NCI-H2171 treated with DMSO at 0.1 percent for 48 hours (cell line): ENCODE measurements around the gene PKP1.

Experiments used
- DNase-seq: peaks from one replicate; lab custom pipeline; 2025; lab: John Stamatoyannopoulos, UW

Gene PKP1

DNA sequence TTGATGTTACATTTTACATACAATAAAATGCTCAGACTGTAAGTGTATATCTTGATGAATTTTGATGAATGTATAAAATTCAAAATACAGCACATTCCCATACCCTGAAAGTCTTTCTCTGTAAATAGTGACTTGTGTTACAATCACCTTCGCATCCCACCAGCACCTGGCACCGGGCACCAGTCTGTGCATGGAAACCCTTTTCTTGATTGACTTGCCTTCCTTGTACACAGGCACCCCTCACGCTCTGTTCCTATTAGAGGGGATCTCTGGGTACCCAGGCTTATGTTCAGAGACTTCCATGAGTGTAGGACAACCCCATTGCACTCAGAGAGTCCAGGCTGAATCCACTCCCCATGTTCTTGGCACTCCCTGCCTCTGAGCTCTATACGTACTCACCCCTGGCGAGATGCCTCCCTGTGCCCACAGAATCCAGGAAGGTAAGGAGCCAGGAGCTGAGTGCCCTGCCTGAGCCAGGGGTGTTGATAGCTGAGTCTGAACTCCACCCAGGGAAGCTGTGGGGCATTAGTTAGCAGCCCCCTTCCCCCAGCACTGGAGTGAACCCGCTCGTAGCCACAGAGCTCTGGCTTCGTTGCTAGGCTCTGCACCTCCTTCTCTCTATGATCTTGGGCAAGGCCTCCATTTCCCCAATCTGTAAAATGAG lies 22.5 kb upstream of the PKP1 start:
- DNase-seq: no peak

DNA sequence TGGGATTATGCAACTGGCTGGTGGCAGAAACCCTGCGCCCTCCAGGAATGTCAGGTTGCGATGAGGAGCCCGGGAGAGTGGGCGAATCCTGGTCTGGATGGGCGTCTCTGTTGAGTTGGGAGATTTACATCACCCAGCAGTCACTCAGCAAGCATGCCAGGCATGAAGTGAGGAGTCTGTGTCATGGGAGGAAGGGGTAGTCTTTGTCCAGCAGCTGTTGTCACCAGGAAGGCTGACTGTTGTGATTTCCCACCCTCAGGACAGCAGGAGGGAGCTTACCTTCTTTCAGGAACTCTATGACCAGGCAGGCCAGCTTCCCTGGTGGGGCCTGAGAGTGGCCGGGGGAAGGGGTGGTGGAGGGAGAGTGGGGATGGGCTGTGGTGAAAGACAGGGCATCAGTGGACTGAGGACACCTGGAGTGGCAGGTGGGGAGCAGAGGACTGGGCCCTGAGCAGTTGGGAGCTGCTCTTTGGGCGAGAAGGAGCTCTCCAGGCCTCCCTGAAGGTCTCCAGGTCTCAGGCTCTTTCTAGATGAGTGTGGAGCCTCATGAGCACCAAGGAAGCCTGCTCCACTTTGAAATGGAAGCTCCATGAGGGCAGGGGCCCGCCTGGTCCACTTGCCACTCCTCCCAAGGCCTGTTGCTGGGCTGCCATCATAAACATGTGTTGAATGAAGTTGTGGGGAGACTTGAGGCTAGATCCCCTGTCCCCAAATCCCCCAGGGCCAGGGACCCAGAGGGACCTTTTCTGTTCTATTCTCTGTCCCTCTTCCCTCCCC lies 21.3 kb upstream of the PKP1 start:
- no peak for DNase-seq

DNA sequence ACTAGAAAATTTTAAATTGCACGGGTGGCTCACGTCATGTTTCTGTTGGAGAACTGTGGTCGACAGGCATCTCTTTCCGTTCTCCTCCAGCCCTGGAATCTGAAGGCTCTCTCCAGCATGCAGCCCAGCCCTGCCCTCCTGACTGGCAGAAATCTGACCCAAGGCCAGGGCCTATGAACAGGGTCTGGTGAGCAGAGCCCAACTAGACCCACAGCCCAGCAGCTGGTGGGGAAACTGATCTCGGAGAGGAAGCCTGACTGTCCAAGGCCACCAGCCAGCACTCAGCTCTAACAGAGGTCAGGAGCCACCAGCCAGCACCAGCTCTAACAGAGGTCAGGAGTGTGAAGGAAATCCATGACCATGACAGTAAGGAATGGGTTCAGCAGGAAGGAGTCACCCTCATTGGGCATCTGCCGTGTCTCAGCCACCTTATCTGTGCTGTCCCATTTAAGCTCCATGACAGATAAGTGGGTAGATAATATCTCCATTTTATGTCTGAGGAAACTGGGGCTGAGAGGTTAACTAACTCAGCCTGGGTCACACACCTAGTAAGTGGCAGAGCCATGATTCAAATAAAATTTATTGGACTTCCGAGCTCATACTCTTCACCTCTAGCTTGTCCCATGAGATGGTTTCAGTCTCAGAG lies 20.2 kb upstream of the PKP1 start:
- no peak for DNase-seq

DNA sequence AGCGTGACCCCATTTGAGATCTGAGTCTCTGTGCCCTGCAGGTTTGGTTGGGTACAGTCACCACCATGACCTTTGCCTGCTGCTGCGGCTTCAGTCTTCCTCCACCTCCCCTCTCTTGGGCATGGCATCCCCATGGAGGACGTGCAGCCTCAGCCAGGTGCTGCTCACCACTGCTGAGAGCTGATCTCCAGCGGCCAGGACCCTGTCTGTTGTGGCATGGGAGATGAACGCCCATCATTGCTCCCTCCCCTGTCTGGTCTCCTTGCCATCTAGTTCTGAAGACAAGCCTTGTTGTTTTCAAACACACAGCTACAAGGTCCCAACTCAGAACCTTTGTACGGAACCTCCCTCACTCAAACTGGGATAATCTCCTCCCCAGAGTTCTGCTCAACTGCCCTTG lies 19.2 kb upstream of the PKP1 start:
- DNase-seq: no peak

DNA sequence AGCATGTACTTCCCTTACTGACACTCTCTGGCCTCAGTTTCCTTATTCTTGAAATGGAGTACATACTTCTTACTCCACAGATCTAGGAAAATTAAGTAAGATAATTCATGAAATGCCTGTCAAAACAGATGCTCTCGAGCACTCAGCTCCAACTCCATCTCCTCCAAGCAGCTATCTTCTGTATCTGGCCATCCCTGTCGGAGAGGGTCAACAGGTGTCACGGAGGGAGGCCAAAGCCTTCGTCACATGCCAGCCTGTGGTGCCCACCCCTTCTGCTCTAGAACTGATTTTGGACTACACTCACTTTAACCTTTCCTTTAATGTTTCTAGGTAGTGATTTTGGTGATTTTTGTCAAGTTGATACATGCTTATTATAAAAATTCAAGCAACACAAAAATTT lies 18.8 kb upstream of the PKP1 start:
- DNase-seq: no peak

DNA sequence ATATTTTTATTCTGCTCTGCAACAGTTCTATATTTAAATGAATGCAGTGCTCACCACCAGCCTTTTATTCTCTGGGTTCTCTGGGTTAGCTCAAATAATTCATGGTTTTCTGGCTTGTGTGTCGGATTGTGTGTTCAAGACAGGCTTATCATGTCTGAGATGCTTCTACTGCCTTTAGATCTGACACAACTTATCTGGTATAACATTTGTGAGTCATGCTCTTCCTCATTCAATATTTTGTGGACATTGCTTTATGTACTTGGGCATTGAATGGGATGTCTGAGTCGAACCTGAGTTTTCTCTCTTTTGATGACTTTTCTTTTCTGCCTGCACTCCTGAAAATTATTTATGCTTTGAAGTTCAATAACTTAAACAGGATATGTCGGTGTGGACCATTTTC lies 17.6 kb upstream of the PKP1 start:
- DNase-seq: no peak

DNA sequence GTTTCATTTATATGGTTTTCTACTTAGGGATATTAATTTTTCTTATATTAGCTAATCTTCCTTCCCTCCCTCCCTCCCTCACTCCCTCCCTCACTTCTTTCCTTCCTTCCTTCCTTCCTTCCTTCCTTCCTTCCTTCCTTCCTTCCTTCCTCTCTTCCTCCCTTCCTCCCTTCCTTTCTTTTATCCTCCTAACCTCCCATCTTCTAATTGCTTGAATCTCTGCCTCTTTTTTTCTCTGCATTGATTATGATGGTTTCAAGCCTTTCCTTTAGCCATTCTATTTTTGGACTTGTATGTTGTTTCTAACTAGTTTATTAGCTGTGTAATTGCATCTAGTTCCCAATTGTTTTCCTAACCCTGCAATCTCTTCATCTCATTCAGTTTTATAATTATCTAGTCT lies 17.0 kb upstream of the PKP1 start:
- no peak for DNase-seq

DNA sequence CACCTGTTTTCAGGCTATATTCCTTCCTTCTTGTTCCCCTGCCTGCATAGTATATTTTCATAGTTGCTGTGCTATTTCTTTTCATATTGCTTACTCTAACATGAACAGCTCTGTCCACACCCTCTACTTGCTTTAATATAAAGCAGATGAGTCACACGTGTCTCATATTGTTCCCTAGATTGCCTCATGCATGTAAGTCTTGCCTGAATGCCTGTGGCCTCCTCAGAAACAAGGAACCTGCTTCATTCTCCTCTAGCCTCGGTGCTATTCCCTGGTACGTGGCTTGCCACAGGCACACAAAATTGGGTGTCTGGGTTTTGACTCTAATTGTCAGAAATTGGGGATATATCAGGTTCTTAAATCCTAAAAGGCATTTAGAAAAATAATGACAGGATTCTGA lies 16.5 kb upstream of the PKP1 start:
- no peak for DNase-seq

DNA sequence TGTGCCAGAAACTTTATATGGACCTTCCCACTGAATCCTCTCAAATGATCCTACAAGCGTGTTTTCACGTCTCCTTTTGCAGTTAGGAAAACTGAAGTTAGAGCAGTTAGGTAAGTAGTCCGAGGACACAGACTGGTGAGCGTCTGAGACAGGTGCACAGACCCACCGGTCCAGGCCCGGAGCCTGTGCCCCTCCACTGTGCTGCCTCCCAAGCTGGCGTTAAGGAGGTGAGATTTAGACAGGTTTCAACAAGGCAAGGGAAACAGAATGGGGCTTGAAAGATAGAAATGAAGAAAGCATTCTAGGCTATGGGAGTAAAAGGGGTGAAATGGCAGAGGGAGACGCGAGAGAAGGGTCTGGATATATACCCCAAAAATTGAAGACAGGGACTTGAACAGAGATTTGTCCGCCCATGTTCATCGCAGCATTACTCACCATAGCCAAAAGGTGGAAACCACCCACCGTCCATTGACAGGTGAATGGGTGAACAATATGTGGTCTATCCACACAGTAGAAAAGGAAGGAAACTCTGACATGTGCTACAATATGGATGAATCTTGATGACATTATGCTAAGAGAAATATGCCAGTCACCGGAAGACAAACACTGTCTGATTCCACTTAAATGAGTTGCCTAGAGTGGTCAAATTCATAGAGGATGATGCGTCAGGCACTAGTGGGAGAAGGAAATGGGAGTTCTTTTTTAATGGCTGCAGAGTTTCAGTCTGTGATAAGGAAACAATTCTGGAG lies 15.7 kb upstream of the PKP1 start:
- no peak for DNase-seq

DNA sequence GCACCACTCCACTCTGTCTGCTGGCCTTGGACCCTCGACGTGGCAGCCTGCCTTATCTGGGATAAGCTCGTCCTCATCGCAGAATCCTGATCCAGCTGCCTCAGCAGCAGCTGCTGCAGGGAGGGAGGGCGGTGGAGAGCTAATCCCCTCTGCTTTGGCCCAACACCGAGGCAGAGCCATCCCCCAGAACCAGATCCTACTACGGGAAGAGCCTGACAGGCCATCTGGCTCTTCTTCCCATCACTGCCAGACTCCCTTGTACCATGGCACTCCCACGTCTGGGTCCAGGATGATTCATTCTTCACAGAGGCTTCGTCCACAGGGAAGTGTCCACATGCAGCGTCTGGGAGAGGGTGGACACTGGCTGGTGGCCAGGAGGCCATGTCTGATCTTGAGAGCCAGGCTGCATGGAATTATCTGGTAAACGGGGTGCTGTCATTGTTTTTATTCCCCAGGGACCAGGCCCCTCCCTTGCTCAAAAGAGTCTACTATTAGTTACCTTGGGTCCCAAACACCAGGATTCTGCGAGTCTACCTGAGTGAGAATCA lies 14.6 kb upstream of the PKP1 start:
- DNase-seq: peak; percentile 34

DNA sequence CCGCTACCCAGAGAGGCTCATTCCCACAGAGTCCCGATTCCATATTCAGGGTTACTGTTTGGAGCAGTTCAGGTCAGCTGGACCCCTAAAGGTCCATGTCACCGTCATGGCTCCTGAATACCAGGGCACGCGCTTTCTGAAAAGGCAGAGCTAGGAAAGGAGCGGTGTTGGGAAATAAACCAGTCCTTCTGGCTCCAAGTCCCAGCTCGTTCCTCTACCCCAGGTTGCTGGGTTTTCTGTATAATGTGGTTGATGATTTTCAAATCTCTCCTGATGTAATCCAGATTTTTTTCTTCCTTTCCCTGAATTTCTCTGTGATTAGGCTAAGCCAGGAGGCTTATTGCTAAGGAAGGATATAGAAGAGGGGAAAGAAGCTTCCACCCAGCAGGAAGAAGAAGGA lies 14.0 kb upstream of the PKP1 start:
- DNase-seq: no peak

DNA sequence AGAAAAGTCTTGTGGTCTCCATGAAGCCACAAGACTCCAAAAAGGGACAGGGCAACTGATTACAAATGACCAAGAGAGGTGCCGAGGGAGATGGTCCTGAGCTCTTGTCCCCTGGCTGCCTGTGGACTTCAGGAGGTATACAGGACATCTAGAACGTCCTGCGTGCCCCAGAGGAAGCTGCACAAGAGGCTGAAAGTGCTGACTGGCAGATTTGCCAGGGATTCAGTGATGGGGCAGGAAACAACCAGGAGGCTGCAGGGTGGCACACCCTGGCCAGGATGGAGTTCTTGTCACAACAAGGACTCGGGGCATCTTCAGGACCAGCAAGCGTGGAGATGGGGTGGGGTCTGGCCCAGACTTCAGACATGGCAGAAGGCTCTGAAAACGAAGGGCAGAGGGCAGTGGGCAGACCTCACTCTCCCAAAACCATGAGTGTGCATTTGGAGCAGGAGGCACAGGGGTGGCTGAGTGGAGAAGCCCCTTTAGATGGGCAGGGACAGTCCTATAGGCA lies 13.4 kb upstream of the PKP1 start:
- DNase-seq: no peak

DNA sequence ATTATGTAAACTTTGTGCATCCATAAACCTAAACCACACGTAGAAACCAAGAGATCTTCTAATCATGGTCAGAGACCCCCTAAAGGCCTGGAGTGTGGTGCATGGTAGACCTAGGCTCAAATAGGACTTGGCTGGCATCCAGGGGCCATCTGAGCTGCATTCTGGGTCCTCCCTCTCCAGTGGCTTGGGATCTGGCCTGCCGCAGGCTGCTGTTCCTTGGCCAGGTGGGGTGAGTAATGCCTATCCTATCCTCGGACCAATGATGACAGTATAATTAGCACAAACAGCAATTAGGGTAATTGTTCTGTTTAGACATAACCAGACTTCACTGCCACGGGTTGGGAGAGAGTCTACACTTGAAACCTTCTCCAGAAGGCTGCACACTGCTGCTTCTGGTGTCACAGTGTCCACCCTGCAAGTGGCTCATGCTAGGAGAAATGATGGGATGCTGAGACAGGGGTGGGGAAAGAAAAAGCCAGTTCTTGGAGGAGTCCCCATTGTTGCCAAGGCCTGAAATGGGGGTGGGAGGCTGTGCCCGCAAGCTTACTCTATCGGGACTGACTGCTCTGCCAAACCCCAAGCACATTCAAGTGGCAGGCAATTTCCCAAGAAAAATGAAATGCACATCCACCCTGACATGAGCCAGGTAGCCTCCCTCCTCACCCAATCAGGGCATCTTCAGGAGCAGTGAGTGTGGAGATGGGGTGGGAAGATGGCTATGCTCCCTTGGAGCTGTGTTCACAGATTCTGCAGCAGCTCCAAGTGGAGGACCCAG lies 12.5 kb upstream of the PKP1 start:
- no peak for DNase-seq

DNA sequence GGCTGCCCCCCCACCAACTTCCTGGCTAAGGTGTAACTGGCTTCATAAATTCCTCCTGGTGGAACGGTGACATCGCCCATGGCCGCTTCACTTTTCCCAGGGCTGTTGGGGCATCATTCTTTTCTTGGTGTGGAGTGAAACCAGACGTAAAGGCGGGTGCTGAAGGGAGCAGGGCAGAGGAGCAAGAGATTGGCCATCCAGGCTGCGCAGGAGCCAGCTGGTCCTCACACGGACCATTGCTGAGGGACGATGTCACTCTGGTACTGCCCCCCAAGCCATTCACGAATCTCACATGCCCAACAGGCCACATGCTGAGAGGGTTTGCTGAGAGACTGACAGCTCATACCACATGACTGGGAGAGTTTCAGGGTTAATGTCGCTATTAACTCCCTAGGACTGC lies 10.5 kb upstream of the PKP1 start:
- DNase-seq: no peak

DNA sequence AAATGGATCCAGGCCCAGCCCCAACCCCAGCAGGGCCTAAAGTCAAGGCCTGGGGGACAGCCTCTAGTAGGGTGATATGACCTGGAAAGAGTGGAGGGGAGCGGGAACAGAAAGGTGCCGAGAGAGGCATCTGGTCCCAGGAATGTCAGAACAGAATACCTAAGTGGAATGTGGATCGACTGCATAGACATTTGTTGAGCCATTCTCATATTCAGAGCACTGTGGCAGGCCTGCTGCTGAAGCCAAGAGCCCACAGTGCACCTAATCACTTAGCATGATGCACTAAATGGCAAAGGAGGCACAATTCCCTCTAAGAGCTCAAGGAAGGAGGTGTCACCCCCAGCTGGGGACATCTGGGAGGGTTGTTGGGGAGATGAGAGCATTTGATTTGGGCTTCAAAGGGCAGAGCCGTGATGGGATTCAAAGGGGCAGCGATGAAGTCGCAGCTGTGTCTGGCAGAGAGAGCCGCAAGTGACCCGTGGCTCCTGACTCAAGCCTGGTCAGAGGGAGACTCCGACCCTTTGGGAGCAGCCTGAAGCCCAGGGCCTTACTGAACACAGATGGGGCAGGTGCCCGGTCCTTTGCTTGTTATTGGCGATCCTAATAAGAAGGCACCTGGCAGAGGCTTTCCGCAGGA lies 8.6 kb upstream of the PKP1 start:
- no peak for DNase-seq

DNA sequence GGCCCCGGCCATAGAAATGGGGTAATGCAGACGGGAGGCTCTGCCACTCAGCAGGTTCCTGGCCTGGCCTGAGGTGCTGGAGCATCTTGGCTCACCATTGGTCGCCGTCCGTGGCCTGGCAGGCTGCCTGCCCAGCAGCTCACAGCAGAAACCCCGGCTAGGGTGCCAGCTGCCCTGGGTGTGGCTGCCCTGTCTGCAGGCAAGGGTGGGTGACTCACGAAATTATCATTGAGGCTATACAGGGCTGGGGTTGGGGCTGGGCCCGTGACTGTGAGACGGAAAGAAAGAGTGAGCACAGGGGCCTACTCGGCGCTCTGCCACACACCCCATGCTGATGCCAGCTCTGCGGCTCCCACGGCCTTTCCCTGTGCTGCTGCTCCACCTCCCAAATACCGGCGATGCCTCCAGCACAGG lies 8.0 kb upstream of the PKP1 start:
- no peak for DNase-seq

DNA sequence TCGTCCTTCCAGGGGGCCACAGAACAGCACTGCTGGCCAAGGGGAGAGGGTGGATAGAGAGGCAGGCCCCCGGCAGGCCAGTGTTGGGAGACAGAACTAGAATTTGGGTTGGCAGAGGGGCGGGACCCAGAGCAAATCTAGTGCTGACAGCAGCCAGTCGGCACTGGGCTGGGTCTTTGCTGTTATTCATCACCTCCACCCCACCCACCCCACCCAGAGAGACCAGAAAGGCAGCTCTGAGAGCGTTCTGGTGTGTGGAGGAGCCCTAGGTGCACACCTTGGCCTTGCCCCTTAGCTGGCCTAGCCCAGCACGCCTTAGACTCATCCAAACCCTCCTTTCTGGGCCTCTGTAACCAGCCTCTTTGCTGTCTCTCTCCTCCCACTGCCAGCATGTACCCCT lies 6.4 kb upstream of the PKP1 start:
- no peak for DNase-seq

DNA sequence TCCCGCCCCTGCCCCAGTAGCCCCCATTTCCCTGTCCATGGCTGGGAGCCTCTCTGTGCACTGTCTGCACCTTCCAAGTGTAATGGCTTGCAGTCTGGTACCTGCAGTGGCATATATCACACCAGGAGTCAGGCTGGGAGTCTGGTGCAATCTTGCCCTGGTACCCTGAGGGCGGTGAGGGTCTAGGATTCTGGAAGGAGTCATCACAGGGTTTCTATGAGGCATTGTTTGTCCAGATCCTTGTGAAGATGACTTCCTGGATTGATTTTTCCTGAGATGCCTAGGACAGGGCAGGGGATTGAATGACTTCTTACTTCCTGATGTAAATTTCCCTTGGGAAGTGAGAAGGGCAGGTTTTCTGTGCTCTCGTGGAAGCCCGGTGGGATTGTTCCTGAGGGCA lies 5.9 kb upstream of the PKP1 start:
- DNase-seq: no peak

DNA sequence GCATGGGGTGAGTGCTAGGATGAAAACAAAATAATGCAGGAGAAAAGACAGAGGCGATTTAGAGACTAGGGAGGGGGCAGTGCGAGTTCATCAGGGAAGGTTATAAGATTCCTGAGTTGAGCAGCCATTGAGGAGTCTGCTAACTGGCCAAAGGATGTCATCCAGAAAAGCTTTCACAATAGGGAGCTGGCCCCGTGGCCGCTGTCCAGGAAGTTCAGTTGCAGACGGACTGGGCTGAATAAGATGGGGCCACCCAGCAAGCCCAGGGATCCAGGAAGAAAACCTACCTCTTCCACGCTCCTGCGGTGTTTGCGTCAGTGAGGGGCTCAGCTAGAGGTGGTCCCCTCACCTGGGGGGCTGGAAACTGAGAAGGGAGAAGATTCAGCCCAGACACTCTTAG lies 4.0 kb upstream of the PKP1 start:
- DNase-seq: no peak

DNA sequence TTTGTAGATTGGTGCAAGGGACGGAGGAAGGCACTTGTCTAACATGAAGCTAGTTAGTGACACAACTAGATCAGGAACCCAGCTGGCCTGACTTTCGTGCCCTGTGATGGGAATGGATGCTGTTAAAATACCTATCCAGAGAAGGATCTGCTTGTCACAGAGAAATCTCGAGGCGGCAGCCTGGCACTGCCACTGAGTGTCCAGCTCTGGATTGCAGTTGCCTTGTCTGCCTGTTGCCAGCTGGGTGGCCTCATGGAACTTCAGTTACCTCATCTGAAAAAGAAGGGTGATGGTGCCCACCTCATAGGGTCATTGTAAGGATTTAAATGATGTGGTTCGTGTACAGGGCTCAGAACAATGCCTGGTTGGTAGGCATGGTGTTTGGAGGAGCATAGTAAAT lies 2.4 kb upstream of the PKP1 start:
- no peak for DNase-seq

DNA sequence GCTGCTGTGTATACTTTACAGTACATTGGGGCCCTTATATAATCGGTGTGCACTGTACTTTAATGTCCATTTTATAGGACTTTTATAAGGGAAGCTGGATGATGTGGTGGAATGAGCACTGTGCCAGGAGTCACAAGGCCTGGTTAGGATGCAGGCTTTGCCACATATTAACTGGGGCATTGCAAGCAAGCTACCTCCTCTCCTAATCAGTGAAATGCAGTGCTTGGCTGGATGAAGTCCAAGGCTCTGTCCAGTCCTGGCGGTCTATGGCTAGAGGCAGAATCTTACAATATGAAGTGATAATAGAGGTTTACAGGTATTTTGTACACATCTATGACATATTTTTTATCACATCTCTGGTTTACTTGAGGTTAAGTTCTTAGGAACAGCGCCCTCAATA lies 1.7 kb upstream of the PKP1 start:
- DNase-seq: no peak
